ENCODE measurements around the gene NNAT. TPM values are rescaled to one million over a fixed set of nuclear protein-coding genes. Genes with fewer than 3 reads are reported as not detected.
A peak's percentile ranks its signal among the peaks of the same experiment; 100 is the strongest.
"Not testable (repeated sequence)": the region's sequence is repeated elsewhere in the genome, so short reads cannot be mapped to it uniquely, and the experiment has no call there.

NNAT gene
- not detected in 2 replicates for total RNA-seq (2021)
- not detected for Bru-seq, nascent RNA
- BruChase-seq, experiment 1, labeled RNA remaining after a 2-hour chase = not detected
- percentile 16 among the genes with signal in this experiment for BruChase-seq, experiment 2, labeled RNA remaining after a 6-hour chase
- long read RNA-seq = 0 reads

GRCh38 chr20:37521061-37521771 lies at the start of gene NNAT:
NNAT (plus strand) TSS chr20:37521250; CDS start chr20:37521332, 82 bp downstream.
- ChIA-PET POLR2A (ENCODE audit: low non-redundant PET) (no interaction called here), CTCF (no interaction called here)
- intact Hi-C loops (cut with micrococcal nuclease; ENCODE audit: unreplicated experiment) = loop anchor here (10.0 kb wide), 1 partner anchor 136 kb away; no protein-coding TSS in a partner anchor
- no peak for DNase-seq (ENCODE audit: low spot score)
- no peak within 1 kb of the TSS for H3K4me3 ChIP-seq (ENCODE audit: low read depth, low read length, poor library complexity, severe bottlenecking)
- no peaks in the 10 kb centered on the region for H3K9me3 ChIP-seq (ENCODE audit: low read depth, low read length, poor library complexity, severe bottlenecking)
- no peaks in the 10 kb centered on the region for H3K27me3 ChIP-seq (replicated peaks; ENCODE audit: insufficient read depth, low read depth, low read length, poor library complexity)
- peaks cover 35% of the 10 kb centered on the region for H3K4me1 ChIP-seq (ENCODE audit: insufficient read depth, low read length, poor library complexity, severe bottlenecking)
- BruUV-seq (replicated peaks) = no TSS peak
- H3K27ac ChIP-seq (ENCODE audit: low read depth, low read length, poor library complexity, severe bottlenecking) = no peak within 1 kb of the TSS
- no peak for TF ChIP-seq CTCF (conservative IDR thresholded peaks at IDR 0.05; ENCODE audit: low read depth, low read length)
- no peak for TF ChIP-seq EZH2 (IDR thresholded peaks at IDR 0.05; ENCODE audit: borderline replicate concordance, low read depth, low read length, poor library complexity, severe bottlenecking)
- H3K36me3 ChIP-seq (ENCODE audit: insufficient read depth, low read length, poor library complexity, severe bottlenecking) = no peaks in the 10 kb centered on the region

- Histone ChIP-seq H3K9me3 (ENCODE audit: low read depth, low read length, poor library complexity, severe bottlenecking) (no peaks in the 10 kb centered on the region), H3K4me1 (ENCODE audit: insufficient read depth, low read length, poor library complexity, severe bottlenecking) (no peaks in the 10 kb centered on the region), H3K4me3 (ENCODE audit: low read depth, low read length, poor library complexity, severe bottlenecking) (no peak overlapping the region), H3K36me3 (ENCODE audit: insufficient read depth, low read length, poor library complexity, severe bottlenecking) (no peaks in the 10 kb centered on the region), H3K27me3 (replicated peaks; ENCODE audit: insufficient read depth, low read depth, low read length, poor library complexity) (peaks cover 8% of the 10 kb centered on the region), H3K27ac (ENCODE audit: low read depth, low read length, poor library complexity, severe bottlenecking) (no peak overlapping the region)
- intact Hi-C loops (cut with micrococcal nuclease; ENCODE audit: unreplicated experiment) = no loop called here
- ChIA-PET CTCF (no interaction called here), POLR2A (ENCODE audit: low non-redundant PET) (interaction anchor here (0.6 kb wide), 1 partner anchor 460 kb away, joined by 3 read pairs; no protein-coding TSS in a partner anchor)
- TF ChIP-seq CTCF (conservative IDR thresholded peaks at IDR 0.05; ENCODE audit: low read depth, low read length) (no peak), EZH2 (IDR thresholded peaks at IDR 0.05; ENCODE audit: borderline replicate concordance, low read depth, low read length, poor library complexity, severe bottlenecking) (no peak)
- no peak for DNase-seq (ENCODE audit: low spot score)
- BruUV-seq (replicated peaks) = no TSS peak
Measured at GRCh38 chr20:37471741-37472235, 49.3 kb upstream of the NNAT start.

GRCh38 chr20:37472435-37472834 lies 48.6 kb upstream of the NNAT start:
- intact Hi-C loops (cut with micrococcal nuclease; ENCODE audit: unreplicated experiment); H3K36me3 ChIP-seq (ENCODE audit: insufficient read depth, low read length, poor library complexity, severe bottlenecking); DNase-seq (ENCODE audit: low spot score); H3K27ac ChIP-seq (ENCODE audit: low read depth, low read length, poor library complexity, severe bottlenecking); H3K4me3 ChIP-seq (ENCODE audit: low read depth, low read length, poor library complexity, severe bottlenecking); POLR2A ChIA-PET (ENCODE audit: low non-redundant PET); H3K9me3 ChIP-seq (ENCODE audit: low read depth, low read length, poor library complexity, severe bottlenecking); H3K4me1 ChIP-seq (ENCODE audit: insufficient read depth, low read length, poor library complexity, severe bottlenecking); BruUV-seq (replicated peaks); H3K27me3 ChIP-seq (replicated peaks; ENCODE audit: insufficient read depth, low read depth, low read length, poor library complexity); CTCF ChIA-PET: not testable (repeated sequence)
